HG03060 (cell line): ENCODE data around the gene RNF41.
"Not testable (repeated sequence)": the region's sequence is repeated elsewhere in the genome, so short reads cannot be mapped to it uniquely, and the experiment has no call there.

Experiments used
- ATAC-seq: cut with Tn5 transposase; IDR thresholded peaks from one replicate; pipeline ENCODE4 v1.9.1; 2021; ENCODE audit warnings: low read depth, moderate number of reproducible peaks; ENCODE audit not compliant: unreplicated experiment

The RNF41 gene

DNA sequence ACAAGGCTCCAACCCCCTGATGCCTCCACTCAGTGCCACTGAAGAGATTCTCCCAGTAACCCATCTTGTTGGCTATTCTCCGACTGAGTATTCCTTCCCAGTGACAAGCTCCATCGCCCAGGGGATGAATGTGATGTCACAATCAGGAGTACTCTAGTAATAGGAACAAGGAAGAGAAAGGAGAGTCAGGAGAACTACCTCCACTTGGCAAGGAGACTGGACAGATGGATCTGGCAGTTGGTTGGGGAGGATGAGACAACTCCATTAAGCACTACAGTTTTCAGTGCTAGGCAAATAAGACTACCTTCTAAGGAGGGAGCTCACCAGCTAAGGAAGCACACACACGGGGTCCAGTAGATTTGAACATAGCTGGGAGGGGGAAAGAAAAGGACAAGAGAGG, 5.3 kb downstream of the RNF41 start:
- no peak for ATAC-seq

DNA sequence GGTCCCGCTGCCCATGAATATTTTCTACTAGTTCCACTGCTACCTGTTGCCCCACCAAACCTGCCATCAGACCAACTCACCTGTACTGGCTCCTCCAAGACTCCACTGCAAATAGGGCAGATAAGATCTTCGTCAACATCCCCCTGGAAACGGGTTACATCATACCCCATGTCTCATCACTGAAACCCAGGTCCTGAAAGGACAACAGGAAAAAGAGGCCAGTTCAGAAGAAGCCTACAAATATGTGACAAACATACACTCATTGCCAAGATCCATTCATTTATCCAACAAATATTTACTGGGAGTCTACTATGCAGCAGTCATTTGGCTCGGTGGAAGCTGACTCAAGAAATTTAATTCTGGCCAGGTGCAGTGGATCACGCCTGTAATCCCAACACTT, 7.8 kb downstream of the RNF41 start:
- no peak for ATAC-seq

DNA sequence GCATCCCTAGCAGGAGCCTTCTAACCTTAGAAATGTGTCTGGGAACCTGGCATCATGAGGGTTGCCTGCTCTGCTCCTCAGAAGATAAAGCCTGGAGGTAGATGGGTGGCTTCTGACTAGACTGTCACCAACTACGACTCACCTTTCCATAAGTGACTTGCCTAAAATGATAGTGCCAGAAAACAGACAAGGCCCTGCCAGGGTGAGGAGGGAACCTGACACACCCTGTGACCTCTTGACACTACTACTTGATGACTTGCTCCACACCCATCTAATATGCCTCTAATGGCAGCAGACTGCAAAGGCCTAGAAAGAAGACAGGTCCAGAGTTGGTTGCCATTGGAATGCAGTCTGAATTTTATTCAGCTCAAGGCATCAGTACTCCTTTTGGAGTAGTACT, 9.4 kb downstream of the RNF41 start:
- ATAC-seq, result no peak

DNA sequence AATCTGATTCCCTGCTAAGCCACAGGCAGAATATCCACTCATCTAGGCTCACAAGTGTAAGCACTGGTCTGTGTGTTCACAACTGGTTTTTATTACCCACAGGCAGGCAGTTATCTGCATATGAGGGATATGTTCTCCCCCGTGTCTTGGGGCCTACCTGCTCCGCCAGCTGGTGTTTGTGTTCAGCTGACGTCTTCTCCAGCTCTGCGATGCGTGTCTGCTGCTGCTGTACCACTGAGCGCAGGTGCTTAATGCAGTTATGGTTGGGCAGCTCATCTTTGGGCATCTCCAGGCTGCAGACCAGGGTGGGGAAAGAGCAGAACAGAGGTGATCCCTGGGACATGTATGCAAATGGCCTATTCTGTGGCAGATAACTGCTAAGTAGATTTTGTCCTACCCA, 13.7 kb downstream of the RNF41 start:
- ATAC-seq, result no peak

DNA sequence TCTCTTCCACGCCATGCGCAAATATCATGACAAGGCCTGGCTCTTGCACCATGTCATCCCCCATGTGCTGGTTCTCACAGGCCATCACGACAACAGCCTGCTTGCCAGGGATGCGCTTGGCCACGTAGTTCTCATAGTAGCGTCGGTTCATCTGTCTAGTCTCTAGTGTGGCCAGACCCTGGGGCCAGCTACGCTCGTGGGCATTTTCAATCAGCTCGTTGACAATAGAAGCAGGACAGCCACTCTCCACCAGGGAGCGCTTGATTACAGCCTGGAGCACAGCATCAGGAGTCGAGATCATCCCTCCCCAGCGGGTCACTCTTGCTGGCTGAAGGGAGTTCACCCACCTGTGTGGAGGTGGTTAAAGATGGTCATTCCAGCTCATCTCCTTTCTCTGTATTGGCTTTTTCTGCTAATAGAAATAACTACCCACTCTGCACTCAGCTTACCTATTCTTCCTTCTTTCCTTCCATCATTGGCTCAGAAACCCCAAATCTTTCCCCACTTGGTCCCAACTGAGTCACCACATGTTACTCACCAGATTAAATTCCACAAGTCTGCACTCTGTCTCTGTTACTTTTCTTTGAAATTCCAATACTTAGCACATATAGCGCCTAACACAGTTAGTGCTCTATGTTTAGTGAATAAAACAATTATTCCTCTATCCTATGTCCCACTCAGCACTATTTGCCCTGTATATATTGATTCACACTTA, 15.1 kb downstream of the RNF41 start:
- no peak for ATAC-seq

DNA sequence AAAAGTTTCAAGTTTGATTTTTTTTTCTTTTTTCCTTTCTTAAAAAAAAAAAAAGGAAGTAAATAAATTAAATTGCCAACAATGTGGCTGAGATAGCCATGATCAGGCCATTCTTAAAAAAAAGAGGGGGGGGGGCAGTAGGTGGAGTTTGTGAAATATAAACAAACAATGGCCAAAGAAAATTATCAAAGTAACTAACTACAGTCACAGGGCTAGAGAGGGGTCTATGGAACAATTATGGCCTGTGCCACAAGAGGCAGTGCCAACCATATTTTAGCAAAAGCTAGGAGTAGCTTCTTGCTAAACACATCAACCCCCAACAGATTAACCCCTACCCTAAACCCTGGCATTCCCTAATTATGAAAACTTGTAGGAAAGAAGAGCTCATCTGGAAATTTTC, 16.3 kb downstream of the RNF41 start:
- no peak for ATAC-seq

DNA sequence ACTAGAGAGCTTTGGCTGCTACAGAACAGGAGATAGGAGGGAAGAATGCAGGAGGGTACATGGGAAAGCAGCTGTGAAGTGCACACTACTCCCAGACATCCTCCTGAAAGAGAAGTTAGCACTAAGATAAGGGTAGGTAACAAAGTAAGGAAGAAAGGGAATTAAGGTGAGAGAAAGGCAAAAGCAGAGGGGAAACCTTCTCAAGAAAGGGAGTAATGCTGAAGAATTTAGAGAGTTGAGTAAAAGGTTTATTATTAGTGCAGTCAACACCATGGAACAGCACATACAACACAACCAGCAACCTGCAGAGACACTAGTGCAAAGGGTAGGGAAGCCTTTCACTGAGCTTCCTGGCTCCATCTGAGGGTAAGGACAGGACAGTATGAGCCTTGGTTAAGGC, 17.4 kb downstream of the RNF41 start:
- no peak for ATAC-seq

DNA sequence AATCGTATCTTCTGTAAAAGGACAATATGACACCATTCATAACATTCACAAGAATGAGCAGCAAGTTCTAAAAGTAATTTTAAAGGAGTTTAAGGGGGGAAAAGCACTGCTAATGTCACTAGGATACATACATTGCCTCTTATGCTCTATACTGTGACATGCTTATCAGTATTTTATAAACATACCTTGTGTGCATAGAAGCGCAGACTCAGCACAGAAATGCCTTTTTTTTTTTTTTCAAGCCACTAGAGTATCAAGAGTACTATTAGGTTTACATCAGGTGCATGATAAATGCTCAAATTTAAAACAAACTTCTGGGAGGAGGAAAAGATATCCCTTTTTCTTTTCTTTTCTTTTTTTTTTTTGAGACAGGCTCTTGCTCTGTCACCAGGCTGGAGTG, 18.9 kb downstream of the RNF41 start:
- ATAC-seq, result no peak

DNA sequence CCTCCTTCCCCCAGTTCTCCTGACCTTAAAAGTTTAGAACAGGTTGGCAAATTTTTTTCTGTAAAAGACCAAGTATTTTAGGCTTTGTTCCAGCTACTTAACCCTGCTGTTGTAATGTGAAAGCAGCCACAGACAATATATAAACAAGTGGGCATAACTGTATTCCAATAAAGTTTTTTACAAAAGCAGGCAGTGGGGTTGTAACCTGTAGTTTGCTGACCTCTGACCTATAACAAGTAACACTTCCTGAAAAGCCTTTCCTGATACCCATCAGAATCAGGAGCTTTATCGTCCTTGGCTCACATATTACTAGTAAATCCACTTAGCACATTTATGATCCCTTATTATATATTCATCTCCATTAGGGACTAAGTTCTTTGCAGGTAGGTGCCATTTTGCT, 19.4 kb downstream of the RNF41 start:
- no peak for ATAC-seq

DNA sequence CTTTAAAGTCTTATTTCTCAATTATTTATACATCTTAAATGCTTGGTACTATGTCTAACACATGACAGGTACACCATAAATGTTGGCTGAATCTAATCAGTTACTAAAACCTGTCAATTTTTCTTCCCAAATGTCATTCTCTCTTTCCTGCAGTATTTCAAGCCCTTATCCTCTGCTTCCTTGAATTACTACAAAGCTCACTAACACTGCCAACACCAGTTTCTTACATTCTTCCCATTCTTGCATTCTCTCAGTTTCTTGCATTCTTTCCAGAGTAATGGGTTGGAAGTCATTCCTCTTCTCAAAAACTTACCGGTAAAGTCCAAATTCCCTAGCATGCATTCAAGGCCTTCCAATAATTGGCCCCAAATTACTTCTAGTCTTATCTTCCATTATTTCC, 22.9 kb downstream of the RNF41 start:
- no peak for ATAC-seq

DNA sequence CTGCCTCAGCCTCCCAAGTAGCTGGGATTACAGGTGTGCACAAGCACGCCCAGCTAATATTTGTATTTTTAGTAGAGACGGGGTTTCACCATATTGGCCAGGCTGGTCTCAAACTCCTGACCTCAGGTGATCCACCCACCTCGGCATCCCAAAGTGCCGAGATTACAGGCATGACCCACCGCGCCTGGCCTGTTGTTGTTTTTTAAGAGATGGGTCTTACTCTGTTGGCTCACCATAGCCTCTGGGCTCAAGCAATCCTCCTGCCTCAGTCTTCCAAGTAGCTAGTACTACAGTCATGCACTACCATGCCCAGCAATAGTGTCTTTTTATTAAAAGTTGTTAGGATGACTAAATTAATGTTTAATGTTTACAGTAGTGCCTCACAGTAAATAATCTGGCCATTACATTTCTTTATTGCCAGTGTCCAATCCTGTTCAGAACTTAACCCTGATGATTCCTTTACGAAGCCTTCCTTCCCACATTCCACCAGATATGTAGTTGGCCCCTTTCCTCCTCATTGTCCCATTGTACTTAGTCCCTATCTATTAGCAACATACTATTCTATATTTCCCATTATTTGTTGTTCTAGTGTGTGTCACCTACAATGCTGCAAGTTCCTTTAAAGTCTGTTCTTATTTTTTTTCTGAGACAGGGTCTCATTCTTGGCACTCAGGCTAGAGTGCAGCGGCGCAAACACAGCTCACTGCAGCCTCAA, 23.6 kb downstream of the RNF41 start:
- no peak for ATAC-seq

DNA sequence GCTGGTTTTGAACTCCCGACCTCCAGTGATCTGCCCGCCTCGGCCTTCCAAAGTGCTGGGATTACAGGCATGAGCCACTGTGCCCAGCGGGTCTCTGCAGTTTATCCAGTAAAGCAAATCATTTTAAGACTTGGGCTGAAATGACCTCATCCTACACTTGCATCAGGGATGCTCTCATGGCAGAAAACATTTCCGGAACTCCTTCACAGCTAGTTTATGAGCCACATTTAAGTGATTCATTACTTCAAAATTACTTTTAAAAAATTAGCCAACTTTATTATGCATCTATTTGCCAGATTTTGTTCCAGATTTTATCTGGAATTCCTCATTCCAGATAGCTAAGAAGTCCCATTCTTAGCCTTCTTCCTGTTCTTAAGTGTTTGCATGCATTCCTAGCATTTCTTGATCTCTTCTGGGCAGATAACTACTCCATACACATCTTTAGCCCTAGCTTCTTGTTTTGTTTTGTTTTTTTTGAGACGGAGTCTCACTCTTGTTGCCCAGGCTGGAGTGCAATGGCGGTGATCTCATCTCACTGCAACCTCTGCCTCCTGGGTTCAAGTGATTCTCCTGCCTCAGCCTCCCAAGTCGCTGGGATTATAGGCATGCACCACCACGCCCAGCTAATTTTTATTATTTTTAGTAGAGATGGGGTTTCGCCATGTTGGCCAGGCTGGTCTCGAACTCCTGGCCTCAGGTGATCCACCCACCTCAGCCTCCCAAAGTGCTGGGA, 24.7 kb downstream of the RNF41 start:
- not testable (repeated sequence) for ATAC-seq

DNA sequence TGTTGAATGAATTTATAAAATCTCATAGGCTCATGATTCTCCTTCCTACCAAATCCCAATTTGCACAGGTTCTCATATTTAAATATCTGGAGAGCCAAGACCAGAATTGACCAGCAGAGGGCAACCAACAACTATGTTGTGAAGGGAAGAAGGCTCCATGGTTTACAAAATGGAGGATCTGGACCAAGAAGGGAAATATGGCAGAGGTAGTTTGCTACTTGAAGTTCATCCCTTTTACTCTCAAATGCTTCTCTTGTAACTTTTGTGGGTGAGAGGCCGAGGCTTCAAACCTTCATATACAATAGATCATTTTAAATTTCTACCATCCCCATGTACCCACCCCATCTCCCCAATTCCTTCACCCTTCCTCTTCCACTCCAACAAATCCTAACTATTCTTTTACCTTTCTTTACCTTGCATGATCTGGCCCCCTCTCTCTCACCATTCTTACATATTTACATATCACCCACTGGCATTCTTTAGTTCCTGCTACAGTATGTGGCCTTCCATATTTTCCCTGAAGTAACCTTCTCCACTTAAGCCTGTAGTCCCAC, 28.6 kb downstream of the RNF41 start:
- ATAC-seq, result no peak

DNA sequence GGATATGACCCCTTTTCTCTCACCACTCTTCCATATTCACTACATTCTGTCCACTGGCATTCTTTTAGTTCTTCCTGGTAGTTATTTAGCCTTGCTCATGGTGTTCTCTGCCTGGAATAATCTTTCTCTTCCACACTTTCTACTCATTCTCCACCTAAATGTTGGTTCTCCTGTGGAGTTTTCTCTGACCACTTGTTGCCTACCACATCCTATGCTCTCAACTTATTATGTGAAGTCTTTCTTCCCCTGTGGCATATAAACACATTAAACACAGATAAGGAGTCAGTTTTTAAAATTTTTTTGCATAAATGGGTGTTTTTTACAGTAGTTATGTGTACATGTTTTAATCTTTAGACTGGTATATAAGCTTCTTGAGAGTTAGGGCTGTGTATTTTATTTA, 29.1 kb downstream of the RNF41 start:
- no peak for ATAC-seq

DNA sequence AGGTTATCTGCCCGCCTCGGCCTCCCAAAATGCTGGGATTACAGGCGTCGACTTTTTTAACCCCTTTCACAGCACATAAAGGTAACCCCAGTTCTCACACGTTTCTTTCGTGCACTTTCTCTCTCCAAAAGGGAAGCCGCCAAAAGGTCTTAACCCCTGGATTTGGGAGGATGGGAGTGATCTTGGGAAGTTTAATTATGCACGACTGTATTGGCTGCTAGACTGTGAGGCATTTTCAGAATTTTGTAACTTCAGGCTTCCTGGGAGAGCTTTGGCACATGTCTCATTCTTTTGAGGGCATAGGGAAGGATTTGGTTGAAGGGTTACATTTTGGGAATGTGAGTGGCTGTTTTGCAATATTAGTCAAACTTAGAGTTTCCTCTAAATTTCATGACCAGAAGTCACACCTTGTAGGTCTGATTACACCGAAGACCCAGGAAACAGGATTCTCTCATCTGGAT, 31.0 kb downstream of the RNF41 start:
- no peak for ATAC-seq

DNA sequence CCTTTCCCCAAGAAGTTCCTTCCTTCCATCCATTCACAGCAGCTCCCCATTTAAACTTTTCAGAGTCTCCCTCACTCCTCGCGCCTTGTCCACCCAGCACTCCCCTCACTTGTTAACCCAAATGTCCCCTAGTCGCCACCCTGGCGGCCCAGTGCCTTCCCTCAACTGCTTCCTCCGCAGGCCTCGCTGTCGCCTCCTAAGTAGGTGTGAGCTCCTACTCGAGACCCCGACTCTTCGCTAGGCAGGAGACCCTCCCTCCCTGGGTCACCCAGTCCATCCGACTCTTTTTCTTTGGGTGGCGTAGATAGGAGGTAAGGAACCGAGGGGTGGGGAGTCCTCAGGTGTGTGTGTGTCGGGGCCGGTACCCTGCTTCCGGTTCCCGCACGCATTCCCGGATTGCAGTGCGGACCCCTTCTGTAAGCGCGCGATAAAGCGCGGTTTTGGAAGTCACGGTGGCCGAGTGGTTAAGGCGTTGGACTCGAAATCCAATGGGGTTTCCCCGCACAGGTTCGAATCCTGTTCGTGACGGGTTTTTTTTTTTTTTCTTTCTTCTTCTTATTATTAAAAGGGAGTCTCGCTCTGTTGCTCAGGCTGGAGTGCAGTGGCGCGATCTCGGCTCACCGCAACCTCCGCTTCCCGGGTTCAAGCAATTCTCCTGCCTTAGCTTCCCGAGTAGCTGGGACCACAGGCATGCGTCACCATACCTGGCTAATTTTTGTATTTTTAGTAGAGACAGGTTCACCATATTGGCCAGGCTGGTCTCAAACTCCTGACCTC, 31.6 kb downstream of the RNF41 start:
- ATAC-seq, result peak; percentile 38

DNA sequence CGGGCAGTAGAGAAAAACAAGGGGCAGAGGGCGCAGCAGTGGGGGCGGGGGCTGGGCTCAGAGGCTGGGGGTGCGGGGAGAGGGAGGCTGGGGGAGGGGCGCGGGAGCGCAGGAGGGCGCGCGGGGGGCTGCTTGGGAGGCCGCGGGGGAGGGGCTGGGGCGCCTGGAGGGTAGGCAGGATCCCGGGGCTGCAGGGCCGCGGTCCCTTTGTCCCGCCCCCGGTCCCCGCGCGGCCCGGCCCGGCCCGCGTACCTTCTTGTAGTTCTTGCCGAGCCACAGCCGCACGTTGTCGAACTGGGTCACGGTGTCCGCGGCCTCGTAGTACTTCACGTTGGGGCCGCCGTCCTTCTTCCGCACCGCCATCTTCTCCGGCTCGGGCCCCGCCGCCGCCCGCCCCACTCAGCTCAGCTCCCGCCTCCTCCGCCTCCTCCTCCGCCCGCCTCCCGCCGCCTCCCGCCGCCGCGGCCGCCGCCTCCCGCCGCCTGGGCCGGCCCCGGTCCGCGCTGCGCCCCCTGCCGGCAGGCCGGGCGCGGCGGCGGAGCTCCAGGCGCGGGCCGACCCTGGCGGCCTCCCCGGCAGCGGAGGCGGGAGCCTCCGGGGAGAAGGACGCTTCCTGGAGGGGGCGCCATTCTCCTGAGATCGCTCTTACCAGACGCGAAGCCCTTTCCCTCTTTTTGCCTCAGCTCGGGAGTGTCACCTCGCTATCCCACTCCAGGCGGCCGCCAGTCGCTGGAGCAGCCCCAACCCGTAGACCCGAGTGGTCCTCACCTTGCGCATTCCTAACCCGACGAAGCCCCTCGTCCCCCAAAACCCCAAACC, 32.4 kb downstream of the RNF41 start, which contains the start of gene SMARCC2:
SMARCC2 (minus strand) TSS at position 385 of the 819 bp plus-strand sequence; CDS start at position 363, 22 bp downstream.
- ATAC-seq, result no peak

DNA sequence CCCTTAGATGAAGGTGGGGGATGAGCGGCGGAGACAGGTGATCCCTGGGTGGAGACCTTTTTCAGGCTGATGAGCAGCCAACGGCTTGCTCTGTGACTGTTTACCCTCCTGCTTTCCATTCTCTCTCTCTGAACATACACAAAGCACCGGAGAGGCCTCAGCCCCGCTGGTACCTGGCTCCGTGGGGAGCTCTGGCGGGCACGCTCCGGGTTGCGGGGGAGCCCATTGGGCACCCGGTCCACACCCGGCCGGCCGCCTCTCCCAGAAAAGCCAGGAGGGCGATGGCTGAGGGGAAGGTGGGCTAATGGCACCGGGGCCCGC, 33.0 kb downstream of the RNF41 start:
- ATAC-seq, result no peak

DNA sequence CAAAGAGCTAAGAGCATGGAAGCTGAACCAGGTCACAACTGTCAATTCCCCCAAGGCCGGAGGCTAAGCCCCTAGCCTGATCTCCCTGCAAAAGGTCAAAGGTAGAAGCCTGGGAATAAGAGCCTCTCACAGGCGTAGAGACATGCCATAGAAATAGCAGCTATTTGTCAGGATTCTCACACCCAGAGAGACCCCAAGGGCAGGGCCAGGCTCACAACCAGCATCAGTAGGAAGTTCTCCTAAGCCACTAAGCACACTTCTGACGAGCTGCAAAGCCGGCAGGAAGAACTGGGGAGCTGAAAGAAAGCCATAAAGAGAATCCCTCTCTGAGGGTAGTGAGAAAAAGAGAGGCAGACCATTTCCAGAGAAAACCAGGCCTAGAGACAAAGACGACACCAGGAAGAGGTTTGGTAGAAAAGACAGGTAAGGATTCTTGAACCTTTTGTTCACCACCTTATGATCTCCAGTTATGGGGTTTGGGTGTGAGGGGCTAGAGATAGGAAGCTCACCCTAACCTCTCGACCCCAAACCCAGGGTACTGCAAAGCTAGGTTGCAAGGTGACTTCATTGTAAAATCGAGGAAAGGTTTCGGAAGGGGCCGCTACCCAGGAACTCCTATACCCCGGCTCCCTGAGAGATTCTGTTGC, 33.5 kb downstream of the RNF41 start:
- no peak for ATAC-seq
